Measurements from ENCODE around the gene APBA2. TPM values are rescaled to one million over a fixed set of nuclear protein-coding genes. Genes with fewer than 3 reads are reported as not detected.

The APBA2 gene
- polyA plus RNA-seq, 2 of the 4 experiments (the other 2 are of a cell fraction) = 11.4 to 12.6 TPM

DNA sequence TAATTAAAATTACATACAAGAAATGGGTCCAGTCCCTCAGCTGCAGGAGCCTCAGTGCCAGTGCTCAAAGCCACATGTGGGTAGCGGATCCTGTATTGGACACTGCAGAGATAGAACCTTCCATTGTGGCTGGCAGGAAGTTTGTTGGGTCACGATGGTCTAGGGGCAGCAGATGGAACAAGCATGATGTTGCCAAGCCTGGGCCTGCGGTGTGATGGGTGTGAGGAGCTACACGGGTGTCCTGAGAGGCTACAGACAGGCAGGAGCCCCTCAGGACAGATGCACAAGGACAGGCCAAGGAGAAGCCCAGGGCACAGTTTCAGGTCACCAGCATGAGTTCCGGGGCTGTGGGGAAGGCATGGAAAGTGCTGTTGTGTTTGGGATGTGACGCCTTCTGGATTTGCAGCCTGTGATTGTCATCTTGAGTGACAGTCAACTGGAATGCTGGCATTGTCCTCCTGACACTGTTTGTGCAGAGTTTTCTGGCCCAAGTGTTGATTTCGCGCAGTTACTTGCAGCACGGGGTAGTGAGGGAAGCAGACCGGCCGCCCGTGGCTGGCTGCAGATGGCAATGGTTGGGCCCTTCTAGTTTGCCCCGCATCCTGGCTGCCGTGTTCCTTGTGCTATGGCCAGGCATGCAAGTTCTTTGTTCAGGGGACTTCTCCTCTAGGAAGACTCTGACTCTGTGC, 206.7 kb downstream of the APBA2 start:
- WGBS (ENCODE audit: missing lambda C conversion rate) = 90% methylated on average over 14 of the region's 14 CpGs
- no peak for TF ChIP-seq TFCP2L1 (CRISPR knock-in tag; IDR thresholded peaks at IDR 0.05)
- no peak for TF ChIP-seq ATOH8 (CRISPR knock-in tag; IDR thresholded peaks at IDR 0.05; ENCODE audit: low read depth)
- TF ChIP-seq EHF (CRISPR knock-in tag; IDR thresholded peaks at IDR 0.05) = no peak
- no peak for TF ChIP-seq RAD21 (conservative IDR thresholded peaks at IDR 0.05 in 1 of 2, IDR thresholded peaks at IDR 0.05 in 1 of 2)
- TF ChIP-seq KDM5A (IDR thresholded peaks at IDR 0.05) = no peak
- no peak for TF ChIP-seq EHMT2 (IDR thresholded peaks at IDR 0.05; ENCODE audit: low read depth)
- no peak for TF ChIP-seq SREBF2 (IDR thresholded peaks at IDR 0.05)
- TF ChIP-seq JUNB (IDR thresholded peaks at IDR 0.05) = no peak
- TF ChIP-seq MAZ (IDR thresholded peaks at IDR 0.05; ENCODE audit: borderline replicate concordance, low read depth, low read length) = no peak
- TF ChIP-seq NPAS2 (CRISPR knock-in tag; IDR thresholded peaks at IDR 0.05; ENCODE audit: borderline replicate concordance) = no peak
- TF ChIP-seq FOSL2 (IDR thresholded peaks at IDR 0.05) = no peak
- TF ChIP-seq FOSL2 (CRISPR knock-in tag; IDR thresholded peaks at IDR 0.05) = no peak
- TF ChIP-seq BCL3 (IDR thresholded peaks at IDR 0.05) = no peak
- TF ChIP-seq, protein P1, sequence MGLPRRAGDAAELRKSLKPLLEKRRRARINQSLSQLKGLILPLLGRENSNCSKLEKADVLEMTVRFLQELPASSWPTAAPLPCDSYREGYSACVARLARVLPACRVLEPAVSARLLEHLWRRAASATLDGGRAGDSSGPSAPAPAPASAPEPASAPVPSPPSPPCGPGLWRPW (IDR thresholded peaks at IDR 0.05) = no peak
- no peak for TF ChIP-seq TP53 (CRISPR knock-in tag; IDR thresholded peaks at IDR 0.05)
- TF ChIP-seq RARB (CRISPR knock-in tag; IDR thresholded peaks at IDR 0.05) = no peak
- TF ChIP-seq GATA3 (IDR thresholded peaks at IDR 0.05; ENCODE audit: borderline replicate concordance) = no peak
- no peak for TF ChIP-seq HMGXB4 (CRISPR knock-in tag; IDR thresholded peaks at IDR 0.05; ENCODE audit: borderline replicate concordance)
- ATAC-seq (no peak), FAIRE-seq (no peak), DNase-seq (ENCODE audit: low read depth in 1 of 2, low spot score in 1 of 2) (no peak)
- no peaks in the 10 kb centered on the region for H3K9me3 ChIP-seq
- POLR2A ChIA-PET = no interaction called here
- no peak overlapping the region for H3K4me2 ChIP-seq
- no peaks in the 10 kb centered on the region for H3K4me1 ChIP-seq
- CTCF ChIA-PET = interaction anchor here (0.6 to 20.0 kb wide), 7 partner anchors 8 to 523 kb away, joined by 3 to 228 read pairs (median 5); no protein-coding TSS in a partner anchor
- no peak overlapping the region for H3K27ac ChIP-seq
- H3K4me3 ChIP-seq = no peak overlapping the region

DNA sequence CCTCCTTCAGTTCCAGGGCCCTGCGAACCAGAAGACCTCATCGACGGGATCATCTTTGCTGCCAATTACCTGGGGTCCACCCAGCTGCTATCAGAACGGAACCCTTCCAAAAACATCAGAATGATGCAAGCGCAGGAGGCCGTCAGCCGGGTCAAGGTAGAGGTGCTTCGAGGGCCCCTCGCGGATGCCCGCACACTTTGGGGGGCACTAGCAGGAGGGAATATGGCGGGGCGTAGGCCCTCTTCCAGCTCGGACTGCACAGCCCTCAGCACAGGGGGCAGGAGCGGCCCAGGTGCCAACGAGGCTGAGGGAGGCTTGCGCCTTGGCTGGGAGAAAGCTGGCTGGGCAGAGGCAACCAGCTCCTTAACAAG, 207.3 kb downstream of the APBA2 start:
- DNase-seq (ENCODE audit: low read depth in 1 of 2, low spot score in 1 of 2) = no peak
- no peak overlapping the region for H3K4me2 ChIP-seq
- 92% methylated on average over 17 of the region's 17 CpGs for WGBS (ENCODE audit: missing lambda C conversion rate)
- no peaks in the 10 kb centered on the region for H3K9me3 ChIP-seq
- no peak overlapping the region for H3K27ac ChIP-seq
- POLR2A ChIA-PET = no interaction called here
- no peaks in the 10 kb centered on the region for H3K4me1 ChIP-seq
- no peak overlapping the region for H3K4me3 ChIP-seq
- TF ChIP-seq, protein P2, sequence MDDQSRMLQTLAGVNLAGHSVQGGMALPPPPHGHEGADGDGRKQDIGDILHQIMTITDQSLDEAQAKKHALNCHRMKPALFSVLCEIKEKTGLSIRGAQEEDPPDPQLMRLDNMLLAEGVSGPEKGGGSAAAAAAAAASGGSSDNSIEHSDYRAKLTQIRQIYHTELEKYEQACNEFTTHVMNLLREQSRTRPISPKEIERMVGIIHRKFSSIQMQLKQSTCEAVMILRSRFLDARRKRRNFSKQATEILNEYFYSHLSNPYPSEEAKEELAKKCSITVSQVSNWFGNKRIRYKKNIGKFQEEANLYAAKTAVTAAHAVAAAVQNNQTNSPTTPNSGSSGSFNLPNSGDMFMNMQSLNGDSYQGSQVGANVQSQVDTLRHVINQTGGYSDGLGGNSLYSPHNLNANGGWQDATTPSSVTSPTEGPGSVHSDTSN (IDR thresholded peaks at IDR 0.05) = no peak
- TF ChIP-seq USF2 (IDR thresholded peaks at IDR 0.05) = no peak
- no peak for TF ChIP-seq ESRRA (IDR thresholded peaks at IDR 0.05; ENCODE audit: borderline replicate concordance, low read length)
- TF ChIP-seq ZC3H11A (IDR thresholded peaks at IDR 0.05) = no peak
- TF ChIP-seq EHMT2 (IDR thresholded peaks at IDR 0.05; ENCODE audit: low read depth) = no peak
- no peak for TF ChIP-seq NPAS2 (CRISPR knock-in tag; IDR thresholded peaks at IDR 0.05; ENCODE audit: borderline replicate concordance)
- no peak for TF ChIP-seq CBX8 (IDR thresholded peaks at IDR 0.05)
- TF ChIP-seq POLR2A (IDR thresholded peaks at IDR 0.05; ENCODE audit: low read length) = no peak
- TF ChIP-seq RAD21 (conservative IDR thresholded peaks at IDR 0.05 in 1 of 2, IDR thresholded peaks at IDR 0.05 in 1 of 2) = no peak
- no peak for TF ChIP-seq POLR2AphosphoS2 (conservative IDR thresholded peaks at IDR 0.05; ENCODE audit: low read length)
- no peak for TF ChIP-seq HEYL (CRISPR knock-in tag; IDR thresholded peaks at IDR 0.05)
- CTCF ChIA-PET = interaction anchor here (0.6 to 20.0 kb wide), 4 partner anchors 12 to 522 kb away, joined by 4 to 228 read pairs (median 27); no protein-coding TSS in a partner anchor
- no peak for ATAC-seq
- FAIRE-seq = no peak
